Pulmonary artery endothelial cell (primary cell): Measurements from ENCODE around the gene TMEM30B. TPM values are rescaled to one million over a fixed set of nuclear protein-coding genes. Genes with fewer than 3 reads are reported as not detected.
"Not testable (repeated sequence)": the region's sequence is repeated elsewhere in the genome, so short reads cannot be mapped to it uniquely, and the experiment has no call there.

ENCODE experiments used
- DNase-seq: peaks from one replicate; pipeline ENCODE4 v3.0.0-alpha.2; 2011; ENCODE audit warnings: low read depth, low spot score
- total RNA-seq: library from RNA; depleted of rRNA; stranded (reverse); fragments of >200 nt; gene quantifications from 2 replicates; pipeline ENCODE4 v1.2.3, GENCODE V29; 2014

TMEM30B gene
- total RNA-seq, 1 donor from 2014 or later: 0.13 TPM

DNA sequence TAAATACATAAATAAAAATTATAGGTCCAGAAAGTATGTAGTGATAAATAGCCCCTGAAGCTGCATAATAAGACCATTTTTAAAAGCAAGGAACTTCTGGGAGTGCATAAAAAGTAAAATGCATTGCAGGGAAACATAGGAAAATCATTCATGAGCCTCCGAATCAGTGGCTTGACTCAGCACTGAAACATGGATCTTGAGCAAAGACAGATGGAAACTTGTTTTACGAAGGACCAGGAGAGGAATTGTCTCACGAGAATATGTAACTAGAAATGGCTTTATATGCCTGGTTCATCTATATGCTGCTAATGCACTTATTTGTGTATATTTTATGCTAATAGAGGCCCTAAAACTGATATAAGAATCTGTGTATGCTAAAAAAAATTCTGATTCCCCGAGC lies 14.7 kb downstream of the TMEM30B start:
- DNase-seq: no peak

DNA sequence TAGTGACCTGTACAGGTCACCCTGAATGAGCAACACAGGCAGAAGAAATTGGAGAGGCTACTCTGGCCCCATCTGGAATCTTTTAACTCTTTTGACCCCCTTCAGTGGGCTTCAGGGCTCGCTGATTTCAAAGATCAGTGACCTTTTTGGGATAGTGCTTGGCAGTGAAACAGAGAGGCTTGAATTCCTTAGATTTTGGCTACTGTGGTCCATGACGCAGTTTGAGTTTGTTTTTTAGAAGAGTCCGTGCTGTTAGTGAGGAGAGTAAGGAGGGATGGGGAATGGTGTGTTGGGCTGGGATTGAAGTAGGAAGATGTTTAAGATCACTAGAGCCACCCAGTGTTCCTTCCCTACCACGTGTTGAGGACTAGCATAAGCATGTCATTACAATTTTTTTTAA lies 16.5 kb downstream of the TMEM30B start:
- DNase-seq: no peak

DNA sequence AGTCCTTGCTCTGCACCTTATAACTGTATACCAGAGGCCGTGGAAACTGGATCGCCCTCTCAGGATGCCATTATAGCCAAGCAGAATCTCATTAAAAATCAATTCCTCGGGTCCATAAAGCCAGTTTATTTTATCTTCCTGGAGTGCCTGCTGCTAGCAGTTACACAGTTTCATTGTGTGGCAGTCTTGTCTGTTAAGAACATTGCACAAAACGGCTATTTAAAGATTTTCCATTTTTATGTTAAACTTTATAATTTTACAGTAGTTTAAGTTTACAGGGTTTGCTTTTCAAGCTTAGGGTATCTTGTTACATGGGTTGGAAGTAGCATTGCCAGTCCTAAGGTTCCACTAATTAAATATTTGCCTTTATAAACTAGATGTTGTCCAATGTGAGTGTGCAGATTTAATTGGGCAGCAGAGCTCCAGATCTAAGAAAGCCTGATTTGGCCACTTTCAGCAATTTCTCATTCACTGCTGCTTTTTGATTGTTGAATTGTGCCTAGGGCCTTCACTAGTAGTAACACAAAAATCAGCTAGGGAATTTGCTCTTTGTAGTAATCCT lies 17.0 kb downstream of the TMEM30B start:
- DNase-seq: no peak

DNA sequence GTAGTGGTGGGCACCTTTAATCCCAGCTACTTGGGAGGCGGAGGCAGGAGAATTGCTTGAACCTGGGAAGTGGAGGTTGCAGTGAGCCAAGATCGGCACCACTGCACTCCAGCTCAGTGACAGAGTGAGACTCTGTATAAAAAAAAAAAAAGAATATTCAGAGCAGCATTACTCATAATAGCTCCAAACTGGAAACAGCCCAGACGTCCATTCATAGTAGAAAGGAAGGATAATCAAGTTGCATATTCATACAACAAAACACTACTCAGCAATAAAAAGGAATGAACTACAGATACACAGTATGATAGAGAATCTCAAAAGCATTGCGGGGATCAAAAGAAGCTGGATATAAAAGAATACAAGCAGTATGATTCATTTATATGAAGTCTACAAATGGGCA lies 19.1 kb downstream of the TMEM30B start:
- no peak for DNase-seq

DNA sequence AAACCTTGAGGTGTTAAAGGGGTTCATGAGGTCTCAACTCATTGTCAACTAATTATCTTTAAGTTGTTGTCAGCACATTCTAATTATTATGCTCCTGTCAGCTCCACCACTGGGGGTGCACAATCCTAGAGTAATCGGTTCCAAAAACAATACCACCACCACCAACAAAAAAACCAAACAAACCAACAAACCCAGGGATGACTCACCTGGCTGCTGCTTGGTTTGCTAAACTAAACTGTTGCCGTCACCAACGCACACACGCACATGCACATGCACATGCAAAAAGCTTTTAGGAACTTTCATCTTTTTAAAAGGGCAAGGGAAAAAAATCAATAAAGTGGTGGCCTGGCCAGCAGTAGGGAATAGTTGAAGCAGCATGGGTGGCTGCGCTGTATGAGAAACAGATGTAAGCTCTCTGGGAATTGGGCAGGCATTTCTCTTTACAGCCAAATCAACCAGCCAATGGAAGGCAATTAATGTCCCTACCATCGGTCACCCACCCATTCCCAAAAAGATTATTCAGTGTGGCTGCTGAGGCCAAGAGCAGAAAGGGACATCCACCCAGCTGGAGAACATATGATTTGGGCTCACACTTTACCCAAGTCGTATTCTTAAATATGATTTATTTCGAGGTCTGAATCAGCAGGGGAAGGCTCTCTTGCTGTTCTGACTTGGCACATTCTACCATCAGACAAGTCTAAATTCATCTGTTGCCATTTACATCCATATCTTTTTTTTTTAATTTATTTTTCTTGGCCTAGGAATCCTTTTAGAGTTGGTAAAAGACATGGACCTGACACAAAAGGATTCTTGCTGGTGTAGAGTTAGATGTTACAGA lies 20.0 kb downstream of the TMEM30B start:
- DNase-seq: no peak

DNA sequence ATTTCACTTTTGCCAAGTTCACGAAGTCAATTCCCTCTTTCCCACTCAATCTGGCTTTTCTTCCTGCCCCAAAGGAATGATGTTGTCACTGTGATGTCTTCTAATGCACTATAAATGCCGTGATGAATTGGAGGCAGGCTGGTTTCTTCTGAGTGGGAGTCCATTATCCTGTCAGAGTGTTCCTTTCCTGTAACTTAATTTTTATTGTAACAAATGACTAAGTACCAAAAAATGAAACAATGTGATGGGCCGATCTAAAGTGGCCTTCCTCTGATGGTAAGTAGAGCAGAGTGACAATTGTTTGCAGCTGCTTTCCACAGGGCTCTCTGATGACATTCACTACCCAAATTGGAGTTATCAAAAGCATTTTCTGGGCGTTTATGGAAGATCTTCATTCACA lies 22.2 kb downstream of the TMEM30B start:
- no peak for DNase-seq

DNA sequence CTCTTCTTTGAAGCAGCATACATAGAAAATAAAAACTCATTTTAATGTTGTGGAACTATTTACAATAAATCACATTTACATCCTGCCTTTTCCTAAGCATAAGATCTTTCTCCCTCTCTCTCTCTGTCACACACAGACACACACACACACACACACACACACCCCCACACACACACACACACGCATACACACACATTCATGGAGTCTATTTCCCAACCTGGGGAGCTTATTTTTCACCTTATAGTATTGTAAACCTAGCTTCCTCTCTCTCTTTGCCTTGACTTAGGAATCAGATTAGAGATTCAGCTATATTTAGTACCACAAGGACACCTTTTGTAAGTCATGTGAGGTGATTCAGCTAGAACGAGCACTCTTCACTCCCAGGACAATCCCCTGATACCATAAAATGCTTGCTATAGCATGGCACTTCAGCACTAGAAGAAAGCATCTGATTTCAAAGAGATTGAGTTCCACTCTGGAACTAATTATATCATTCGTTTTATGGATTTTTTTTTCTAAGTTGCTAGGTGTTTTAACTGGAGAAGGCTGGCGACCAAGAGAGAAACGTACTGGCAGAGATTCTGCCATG lies 23.6 kb downstream of the TMEM30B start:
- DNase-seq: no peak

DNA sequence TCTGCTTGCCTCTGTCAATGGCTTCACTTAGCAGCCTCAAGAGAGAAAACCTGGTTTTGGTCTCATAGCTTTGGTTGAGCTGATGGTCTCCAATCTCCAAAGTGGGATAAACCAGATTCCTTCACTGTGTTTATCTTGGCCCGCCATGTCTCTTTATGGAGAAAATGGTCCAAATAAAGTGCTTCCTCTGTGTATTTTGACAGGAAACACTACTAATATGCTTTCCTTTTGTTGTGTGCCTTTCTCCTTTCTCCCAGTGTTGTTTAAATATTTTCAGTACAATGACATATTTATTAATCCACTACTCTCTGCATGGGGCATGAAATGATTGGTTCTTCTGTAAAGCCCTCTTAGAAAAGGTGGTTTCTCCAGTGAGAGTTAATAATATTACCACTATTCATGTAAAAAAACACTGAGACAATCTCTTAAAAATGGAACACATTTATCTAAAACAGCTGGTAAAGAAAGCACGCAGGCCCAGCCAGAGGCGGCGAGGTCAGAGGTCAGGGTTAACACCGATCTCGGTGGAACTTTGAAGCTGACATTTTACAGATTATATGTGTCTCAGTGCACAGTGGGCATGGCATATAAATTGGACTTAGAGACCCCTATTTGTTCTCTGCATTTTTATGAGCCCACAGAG lies 24.2 kb downstream of the TMEM30B start:
- DNase-seq: peak; percentile 29

DNA sequence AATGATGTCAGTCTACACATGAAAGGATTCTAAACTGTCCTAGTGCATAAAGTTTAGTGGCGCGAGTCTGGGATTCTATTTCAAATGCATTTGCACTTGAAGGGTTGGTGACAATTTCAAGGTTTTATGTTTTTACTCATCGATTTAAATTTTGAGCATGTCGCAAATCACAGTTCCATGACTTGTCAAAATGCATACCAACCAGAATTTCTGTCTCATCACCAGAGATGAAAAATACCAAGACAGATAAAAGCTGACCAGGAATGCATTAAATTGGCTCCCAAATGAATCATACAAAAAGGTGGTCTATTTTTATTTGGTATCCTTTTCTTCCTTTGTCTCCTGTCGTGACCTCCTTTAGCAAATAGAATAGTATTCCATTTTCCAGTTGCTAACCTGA lies 25.2 kb downstream of the TMEM30B start:
- DNase-seq: no peak

DNA sequence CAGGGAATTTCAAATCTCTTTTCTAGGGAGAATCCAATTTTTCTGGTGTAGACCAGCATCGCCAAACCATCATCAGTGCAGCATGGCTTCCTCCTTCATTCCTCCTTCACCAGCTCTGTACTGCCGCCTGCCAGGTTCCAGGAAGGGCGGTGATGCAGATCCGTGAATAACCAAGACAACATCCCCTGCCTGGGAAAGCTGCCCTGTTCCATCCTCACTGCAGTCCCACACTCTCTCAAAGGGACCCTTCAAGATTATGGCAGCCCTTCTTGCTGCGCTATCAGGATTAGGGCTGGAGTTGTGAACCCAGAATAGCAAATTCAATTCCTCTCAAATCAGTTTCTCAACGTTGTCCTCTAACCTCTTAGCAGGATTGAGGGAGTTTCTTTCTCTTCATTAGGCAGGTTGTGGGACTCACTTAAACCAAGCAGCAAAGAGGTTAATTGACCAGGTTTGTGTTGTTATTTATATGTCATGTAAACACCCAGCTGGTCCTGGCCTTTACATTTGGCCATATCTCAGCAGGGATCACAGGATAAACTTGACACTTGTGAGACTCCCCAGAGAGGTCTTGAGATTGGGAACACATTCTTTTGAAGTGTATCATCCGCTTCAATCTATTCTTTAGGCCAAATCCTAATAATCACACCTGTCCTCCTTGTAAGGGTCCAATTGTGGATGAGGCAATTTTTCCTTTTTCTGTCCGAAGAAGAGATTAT lies 26.2 kb downstream of the TMEM30B start:
- no peak for DNase-seq

DNA sequence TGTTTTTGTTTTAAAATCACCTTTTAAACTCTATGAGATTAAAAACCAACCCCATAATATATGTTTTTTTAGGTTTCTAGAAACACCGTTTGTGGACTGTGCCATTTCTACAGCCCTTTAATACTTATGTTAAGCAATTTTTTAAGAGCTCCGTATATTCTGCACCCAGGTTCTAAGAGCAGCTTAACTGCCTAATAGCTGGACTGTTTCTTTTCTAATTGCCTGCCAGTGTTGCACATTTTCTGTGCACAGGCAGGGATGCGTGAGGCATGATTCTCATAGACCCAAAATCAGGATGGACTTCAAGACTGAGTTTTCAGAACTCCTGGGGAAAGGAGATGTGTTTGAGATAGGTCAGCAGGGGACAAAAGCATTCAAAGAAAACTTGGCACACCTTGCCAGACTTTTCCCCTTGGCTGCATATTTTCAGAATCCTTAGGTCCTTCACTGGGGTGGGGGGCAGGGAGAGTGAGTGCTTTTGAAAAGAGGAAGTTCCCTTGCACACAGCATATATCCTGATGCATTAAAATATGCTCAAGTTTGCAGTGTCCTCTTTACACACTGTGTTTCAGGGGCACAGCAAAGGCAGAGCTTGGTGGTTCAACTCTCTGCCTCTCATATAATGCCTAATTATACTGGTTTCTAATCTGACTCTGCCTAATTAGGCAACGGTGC lies 27.9 kb downstream of the TMEM30B start:
- DNase-seq: no peak

DNA sequence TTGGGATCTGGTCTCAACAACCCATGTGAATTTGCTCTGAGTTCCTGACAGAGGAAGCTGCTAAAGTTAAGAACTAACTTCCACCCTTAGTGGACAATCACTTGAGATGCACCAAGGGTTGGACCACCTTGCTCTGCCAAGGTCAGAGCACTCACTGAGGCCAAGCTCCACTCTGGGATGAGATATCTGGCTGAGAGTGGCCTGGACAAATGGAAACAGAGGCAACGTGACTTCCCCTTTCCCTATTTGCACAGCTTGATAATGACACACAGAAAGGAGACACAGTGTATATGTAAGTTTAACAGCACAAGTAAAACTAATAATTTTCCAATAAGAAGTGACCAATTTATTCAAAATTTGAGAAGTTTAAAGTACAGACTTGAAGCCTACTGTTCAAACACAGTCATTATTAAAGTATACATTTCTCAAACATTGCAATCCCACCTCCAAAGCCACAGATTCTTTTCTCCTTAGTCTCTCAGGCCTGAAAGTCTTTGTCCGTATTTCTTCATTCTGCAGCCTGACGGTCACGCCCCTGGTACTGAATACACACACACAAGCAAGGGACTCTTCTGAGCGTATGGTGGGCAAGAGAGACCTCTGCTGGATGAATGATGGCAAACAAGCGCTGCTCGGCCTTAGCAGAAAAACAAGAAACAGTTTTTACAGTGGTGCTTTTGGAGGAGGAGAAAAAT lies 28.6 kb downstream of the TMEM30B start:
- peak; percentile 63 for DNase-seq

DNA sequence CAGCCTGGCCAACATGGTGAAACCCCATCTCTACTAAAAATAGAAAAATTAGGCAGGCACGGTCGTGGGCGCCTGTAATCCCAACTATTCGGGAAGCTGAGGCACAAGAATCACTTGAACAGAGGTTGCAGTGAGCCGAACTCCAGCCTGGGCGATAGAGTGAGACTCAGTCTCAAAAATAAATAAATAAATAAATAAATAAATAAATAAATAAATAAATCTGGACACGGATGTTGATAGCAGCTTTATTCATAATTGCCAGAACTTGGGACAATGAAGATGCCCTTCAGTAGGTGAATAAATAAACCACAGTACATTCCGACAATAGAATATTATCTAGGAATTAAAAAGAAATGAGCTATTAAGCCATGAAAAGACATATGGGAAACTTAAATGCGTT lies 31.1 kb downstream of the TMEM30B start:
- DNase-seq: no peak

DNA sequence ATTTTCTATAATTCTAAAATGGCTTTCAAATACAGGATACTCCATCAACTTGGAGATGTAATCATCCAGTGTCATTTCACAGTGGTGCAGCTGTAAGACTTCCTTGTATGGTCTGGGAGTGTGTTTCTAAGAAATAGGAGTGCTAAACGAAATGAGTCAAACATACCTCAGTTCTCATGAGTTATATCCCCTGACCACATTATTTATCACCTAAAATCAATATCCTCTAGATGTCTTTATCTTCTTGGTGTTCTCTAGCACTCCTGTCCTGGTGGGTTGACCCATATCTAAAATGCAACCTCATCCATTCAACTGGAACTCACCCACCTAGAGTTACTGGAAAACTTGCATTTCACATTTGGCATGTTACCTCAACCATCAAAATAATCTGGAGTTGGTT lies 33.2 kb downstream of the TMEM30B start:
- DNase-seq: no peak

DNA sequence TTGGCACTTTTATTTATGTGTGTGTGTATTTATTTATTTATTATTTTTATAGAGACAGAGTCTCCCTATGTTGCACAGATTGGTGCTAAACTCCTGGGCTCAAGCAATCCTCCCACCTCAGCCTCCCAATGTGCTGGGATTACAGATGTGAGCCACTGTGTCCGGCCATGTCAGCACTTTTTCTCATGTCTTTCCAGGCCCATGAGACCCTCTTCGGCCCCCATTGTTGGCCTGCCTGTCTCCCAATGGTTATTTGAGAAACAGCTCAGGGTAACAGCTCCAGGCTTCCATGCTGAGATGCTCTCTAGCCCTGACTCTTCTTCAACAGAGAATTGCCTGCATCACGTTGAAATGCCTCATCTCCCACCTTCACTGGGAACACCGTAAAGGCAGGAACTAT lies 34.4 kb downstream of the TMEM30B start:
- DNase-seq: no peak

DNA sequence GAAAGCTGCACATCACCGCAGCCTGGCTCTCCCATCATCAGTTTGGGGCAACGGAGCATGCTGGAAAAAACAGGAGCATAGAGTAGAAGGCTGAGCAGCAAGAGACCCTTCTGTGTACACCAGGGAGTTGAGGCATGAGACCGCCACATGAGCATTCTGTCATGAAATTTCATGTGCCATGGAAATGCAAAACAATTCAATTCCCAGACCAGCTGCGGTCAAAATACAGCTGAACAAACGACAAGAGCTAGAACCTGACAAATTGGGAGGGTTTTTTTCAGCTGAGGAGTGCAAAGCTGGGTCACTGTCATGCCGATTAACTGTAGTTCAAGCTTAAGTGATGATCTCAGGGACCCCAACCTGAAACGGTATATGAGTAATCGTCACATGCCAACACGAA lies 37.1 kb downstream of the TMEM30B start:
- no peak for DNase-seq

DNA sequence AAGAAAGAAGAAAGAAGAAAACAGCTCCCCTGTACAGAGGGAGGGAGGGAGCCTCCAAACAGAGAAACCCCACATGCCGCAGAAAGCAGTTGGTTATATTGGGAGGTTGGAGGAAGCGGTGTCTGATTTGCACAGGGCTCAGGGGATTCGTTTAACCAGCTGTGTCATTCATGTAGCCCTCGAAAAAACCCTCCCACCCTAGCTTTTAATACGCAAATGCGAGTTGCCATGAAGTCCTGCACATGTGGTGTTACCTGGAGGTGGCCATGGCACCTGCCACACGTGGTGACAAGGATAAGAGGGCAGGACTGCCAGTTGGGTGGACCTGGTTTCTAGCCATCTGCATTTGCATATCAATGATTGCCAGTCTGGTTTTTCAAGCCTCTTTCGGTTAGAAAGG lies 40.9 kb downstream of the TMEM30B start:
- no peak for DNase-seq

DNA sequence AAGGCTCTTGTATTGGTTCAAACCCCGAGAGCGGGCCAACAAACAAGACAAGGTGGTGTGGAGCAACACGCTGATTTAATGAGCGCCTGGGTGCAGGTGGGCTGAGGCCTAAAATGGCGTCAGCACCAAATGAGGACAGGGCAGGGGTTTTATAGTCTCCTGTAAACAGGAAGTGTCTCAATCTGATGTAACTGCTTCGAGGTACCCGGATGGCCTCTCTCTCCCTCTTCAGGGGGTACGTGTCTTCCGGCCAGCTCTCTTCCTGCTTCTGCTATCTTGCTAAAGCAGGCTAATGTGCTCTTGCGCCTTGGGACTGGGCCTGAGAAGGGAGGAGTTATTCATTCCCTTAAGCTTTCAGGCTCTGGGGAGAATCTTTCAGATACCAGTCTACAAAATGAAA lies 41.9 kb downstream of the TMEM30B start:
- DNase-seq: not testable (repeated sequence)

DNA sequence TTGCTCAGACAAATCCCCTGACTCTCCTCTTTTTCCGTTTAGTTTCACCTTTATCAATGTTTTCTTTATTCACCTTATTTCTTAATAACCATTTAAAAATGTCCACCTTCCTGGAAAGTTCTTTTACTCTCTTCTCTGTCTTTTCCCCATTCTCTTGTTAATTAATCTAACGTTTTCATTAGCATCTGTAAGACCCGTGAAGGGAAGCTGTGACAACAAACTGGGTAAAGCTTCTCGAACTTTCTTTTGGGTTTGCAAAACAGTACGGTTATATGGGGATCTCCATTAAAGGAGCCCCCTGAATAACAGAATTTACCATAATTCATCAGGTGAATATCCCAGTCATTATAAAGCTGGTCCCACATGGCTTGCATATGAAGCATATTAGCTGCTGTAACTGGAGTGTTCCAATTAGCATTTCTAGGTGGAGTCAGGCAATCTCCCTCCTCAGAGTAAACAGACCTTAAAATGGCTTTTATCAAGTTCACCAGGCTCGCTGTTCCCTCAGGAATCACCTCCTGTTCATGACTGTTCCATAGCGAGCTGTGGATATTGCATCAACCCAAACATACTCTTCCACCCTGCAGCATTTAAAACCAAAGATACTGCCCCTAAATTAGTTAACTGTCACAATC lies 42.4 kb downstream of the TMEM30B start:
- DNase-seq: no peak
